MCF 10A (cell line): Measurements from ENCODE around the gene LRSAM1. TPM values are rescaled to one million over a fixed set of nuclear protein-coding genes. Genes with fewer than 3 reads are reported as not detected.

ENCODE experiments used
- BruUV-seq: library from RNA; stranded (reverse); fragments of 400-500 nt; replicated peaks from 2 replicates; lab custom pipeline; 2021; lab: Mats Ljungman, UMichigan
- CTCF ChIA-PET: fragments of 300-600 bp; sonication (Branson Sonifier 250); formaldehyde crosslinking; extraction: SDS; loops from one replicate; lab custom pipeline; 2021; ENCODE audit warnings: antibody characterized with exemption, inconsistent platforms; lab: Yijun Ruan, JAX
- POLR2A ChIA-PET: fragments of 300-600, 350-650 bp; sonication (Branson Sonifier 250); formaldehyde crosslinking; extraction: SDS; loops from one replicate; lab custom pipeline; 2020; ENCODE audit warnings: antibody characterized with exemption, inconsistent platforms; lab: Yijun Ruan, JAX
- DNase-seq: peaks from one replicate; pipeline ENCODE4 v3.0.0-alpha.2; 2018; ENCODE audit not compliant: unreplicated experiment
- H3K27ac Mint-ChIP-seq: one replicate; pipeline ENCODE4 v1.8.0; 2022; ENCODE audit warnings: mild to moderate bottlenecking, low read depth, mixed read lengths; ENCODE audit not compliant: unreplicated experiment
- H3K27me3 Mint-ChIP-seq: one replicate; pipeline ENCODE4 v1.8.0; 2022; ENCODE audit warnings: mixed read lengths; ENCODE audit not compliant: insufficient read depth, unreplicated experiment
- H3K36me3 Mint-ChIP-seq: one replicate; pipeline ENCODE4 v1.8.0; 2022; ENCODE audit warnings: mild to moderate bottlenecking, moderate library complexity, mixed read lengths; ENCODE audit not compliant: insufficient read depth, unreplicated experiment
- H3K4me1 Mint-ChIP-seq: one replicate; pipeline ENCODE4 v1.8.0; 2022; ENCODE audit warnings: mixed read lengths; ENCODE audit not compliant: insufficient read depth, unreplicated experiment
- H3K4me3 Mint-ChIP-seq: one replicate; pipeline ENCODE4 v1.8.0; 2022; ENCODE audit warnings: mild to moderate bottlenecking, moderate library complexity, mixed read lengths; ENCODE audit not compliant: unreplicated experiment
- H3K9me3 Mint-ChIP-seq: one replicate; pipeline ENCODE4 v1.8.0; 2022; ENCODE audit warnings: mixed read lengths; ENCODE audit not compliant: unreplicated experiment
- CTCF ChIP-seq: fragments of 200-600 bp; IDR thresholded peaks from one replicate; pipeline ENCODE4 v1.8.0; 2022; ENCODE audit warnings: antibody characterized with exemption, mild to moderate bottlenecking; ENCODE audit not compliant: unreplicated experiment
- intact Hi-C: fragments of 100-400 bp; cut with micrococcal nuclease; formaldehyde crosslinking; loops from 2 replicates; pipeline ENCODE4 v1.14.1; 2022
- total RNA-seq: library from RNA; stranded (reverse); gene quantifications from 2 replicates; pipeline ENCODE4 v1.2.3, GENCODE V29; 2022

Gene LRSAM1
- total RNA-seq, 1 experiment from 2014 or later = 23.5 TPM

GRCh38 chr9:127422787-127423186 lies 28.5 kb upstream of the LRSAM1 start:
- BruUV-seq = no TSS peak
- CTCF ChIA-PET = interaction anchor here (0.6 to 1.2 kb wide), 3 partner anchors 28 to 326 kb away, joined by 3 read pairs; no protein-coding TSS in a partner anchor
- H3K36me3 Mint-ChIP-seq = peaks cover 5% of the 10 kb centered on the region
- H3K27ac Mint-ChIP-seq = peak overlapping the region; percentile 98
- peaks cover 26% of the 10 kb centered on the region for H3K4me1 Mint-ChIP-seq
- intact Hi-C loops = loop anchor here (10.0 kb wide), 1 partner anchor 162 kb away; no protein-coding TSS in a partner anchor
- H3K9me3 Mint-ChIP-seq = no peaks in the 10 kb centered on the region
- no peak for DNase-seq
- POLR2A ChIA-PET = interaction anchor here (0.6 to 4.1 kb wide), 11 partner anchors 18 to 217 kb away, joined by 3 to 91 read pairs (median 7); partner anchors contain the start of genes LRSAM1, RPL12 and SLC2A8
- peak overlapping the region; percentile 99 for H3K4me3 Mint-ChIP-seq
- no peak for TF ChIP-seq CTCF
- H3K27me3 Mint-ChIP-seq = no peaks in the 10 kb centered on the region

- H3K36me3 Mint-ChIP-seq = peaks cover 13% of the 10 kb centered on the region
- no peaks in the 10 kb centered on the region for H3K9me3 Mint-ChIP-seq
- peak overlapping the region; percentile 99 for H3K4me3 Mint-ChIP-seq
- TSS peak; percentile 78 for BruUV-seq
- intact Hi-C loops = loop anchor here (10.0 kb wide), 1 partner anchor 161 kb away; no protein-coding TSS in a partner anchor
- TF ChIP-seq CTCF = no peak
- no peak for DNase-seq
- no peaks in the 10 kb centered on the region for H3K27me3 Mint-ChIP-seq
- peaks cover 21% of the 10 kb centered on the region for H3K4me1 Mint-ChIP-seq
- CTCF ChIA-PET = interaction anchor here (0.7 to 1.2 kb wide), 3 partner anchors 27 to 222 kb away, joined by 3 read pairs; no protein-coding TSS in a partner anchor
- POLR2A ChIA-PET = interaction anchor here (0.6 to 4.1 kb wide), 23 partner anchors 8 to 348 kb away, joined by 3 to 91 read pairs (median 4); partner anchors contain the start of genes LRSAM1, PTRH1, RPL12 and SLC2A8
- H3K27ac Mint-ChIP-seq = peak overlapping the region; percentile 98
Observed at GRCh38 chr9:127423476-127423933, 27.8 kb upstream of the LRSAM1 start.

- ChIA-PET POLR2A (interaction anchor here (0.6 to 4.1 kb wide), 28 partner anchors 9 to 633 kb away, joined by 3 to 91 read pairs (median 4); partner anchors contain the start of genes LRSAM1, PTRH1, RALGPS1 and RPL12), CTCF (interaction anchor here (0.6 to 1.2 kb wide), 4 partner anchors 140 to 223 kb away, joined by 3 read pairs; no protein-coding TSS in a partner anchor)
- H3K27ac Mint-ChIP-seq = peak within 1 kb of the TSS; percentile 98
- H3K4me3 Mint-ChIP-seq = peak within 1 kb of the TSS; percentile 99
- peaks cover 17% of the 10 kb centered on the region for H3K36me3 Mint-ChIP-seq
- no peaks in the 10 kb centered on the region for H3K9me3 Mint-ChIP-seq
- no peaks in the 10 kb centered on the region for H3K27me3 Mint-ChIP-seq
- TF ChIP-seq CTCF = no peak
- peaks cover 21% of the 10 kb centered on the region for H3K4me1 Mint-ChIP-seq
- peak; percentile 92 for DNase-seq
- intact Hi-C loops = loop anchor here (1.0 to 10.0 kb wide), 2 partner anchors 27 to 161 kb away; partner anchors contain the start of genes LRSAM1 and RPL12
- BruUV-seq = no TSS peak
Observed at GRCh38 chr9:127423934-127424675, 27.2 kb upstream of the LRSAM1 start, which contains the start of gene ZNF79. Gene ZNF79 (plus strand): TSS chr9:127424382. CDS start chr9:127424788, 406 bp downstream.
